CD4-positive, alpha-beta T cell treated with Interleukin-4 for 1 hour (primary cell): ENCODE data around the gene FAM209A.
"Not testable (repeated sequence)": the region's sequence is repeated elsewhere in the genome, so short reads cannot be mapped to it uniquely, and the experiment has no call there.

Experiments used
- DNase-seq, 2 donors: peaks; one replicate each; pipeline ENCODE4 v3.0.0-alpha.2; 2020 to 2022

FAM209A gene

DNA sequence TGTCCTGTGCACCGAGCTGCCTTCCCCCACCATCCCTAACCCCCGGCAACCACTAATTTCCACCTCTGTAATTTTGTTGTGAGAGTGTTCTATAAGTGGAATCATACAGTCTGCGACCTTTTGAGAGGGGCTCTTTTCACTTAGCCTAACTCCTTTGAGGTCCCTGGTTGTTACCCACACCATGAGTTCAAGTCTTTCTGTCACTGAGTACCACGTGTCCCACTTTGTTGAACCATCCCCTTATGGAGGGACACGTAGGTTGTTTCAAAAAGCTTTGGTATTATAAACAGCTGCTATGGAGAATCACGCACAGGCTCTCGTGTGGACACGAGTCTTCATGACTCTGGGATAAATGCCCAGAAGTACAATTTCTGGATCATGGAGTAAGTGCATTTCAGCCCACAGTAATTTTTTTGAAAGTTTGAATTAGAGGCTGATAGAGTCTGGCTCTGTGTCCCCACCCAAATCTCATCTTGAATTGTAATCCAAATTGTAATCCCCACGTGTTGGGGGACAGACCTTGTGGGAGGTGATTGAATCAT, 18.0 kb downstream of the FAM209A start:
- no peak for DNase-seq

DNA sequence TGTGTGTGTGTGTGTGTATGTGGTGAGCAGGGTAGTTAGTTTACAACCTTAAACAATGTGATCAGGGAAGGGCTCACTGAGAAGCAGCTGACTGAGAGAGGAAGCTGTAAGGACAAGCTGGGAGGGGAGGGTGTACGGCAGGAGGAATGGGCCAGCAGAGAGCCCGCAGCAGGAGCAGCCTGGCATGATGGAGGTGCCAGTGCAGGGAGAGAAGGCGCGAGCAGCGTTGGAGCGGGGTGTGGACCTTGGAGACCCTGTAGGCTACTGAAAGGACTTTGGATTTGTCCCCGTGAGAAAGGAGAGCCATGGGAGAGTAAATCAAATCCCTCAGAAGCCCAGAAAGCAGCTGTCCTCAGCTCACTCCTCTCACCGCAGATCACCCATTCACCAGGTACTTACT, 27.0 kb downstream of the FAM209A start:
- DNase-seq = no peak

DNA sequence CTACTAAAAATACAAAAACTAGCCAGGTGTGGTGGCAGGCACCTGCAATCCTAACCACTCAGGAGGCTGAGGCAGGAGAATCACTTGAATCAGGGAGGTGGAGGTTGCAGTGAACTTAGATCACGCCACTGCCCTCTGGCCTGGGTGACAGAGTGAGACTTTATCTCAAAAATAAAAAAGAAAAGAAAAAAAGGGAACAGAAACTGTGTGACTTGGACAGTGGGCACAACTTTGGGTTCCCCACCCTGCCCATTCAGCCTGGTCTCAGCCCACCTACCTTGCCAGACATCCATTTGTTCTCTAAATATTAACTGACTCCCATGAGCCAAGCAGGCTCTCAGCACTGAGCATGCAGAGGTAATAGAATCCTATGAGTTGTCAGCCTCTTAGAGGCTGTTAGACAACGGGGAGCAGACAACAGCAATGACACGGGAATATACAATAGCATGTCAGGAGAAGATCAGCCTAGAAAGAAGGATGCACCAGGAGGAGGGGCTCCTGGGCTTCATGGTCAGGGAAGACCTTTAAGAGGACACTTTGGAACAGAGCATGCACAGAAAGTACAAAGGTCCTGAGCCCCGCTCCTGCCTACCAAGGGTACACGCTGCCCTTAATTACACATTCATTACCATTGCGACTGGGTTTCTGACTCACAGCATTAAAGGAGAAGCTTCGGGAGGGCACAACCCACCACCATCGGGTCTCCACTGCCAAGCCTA, 28.5 kb downstream of the FAM209A start:
- no peak for DNase-seq

DNA sequence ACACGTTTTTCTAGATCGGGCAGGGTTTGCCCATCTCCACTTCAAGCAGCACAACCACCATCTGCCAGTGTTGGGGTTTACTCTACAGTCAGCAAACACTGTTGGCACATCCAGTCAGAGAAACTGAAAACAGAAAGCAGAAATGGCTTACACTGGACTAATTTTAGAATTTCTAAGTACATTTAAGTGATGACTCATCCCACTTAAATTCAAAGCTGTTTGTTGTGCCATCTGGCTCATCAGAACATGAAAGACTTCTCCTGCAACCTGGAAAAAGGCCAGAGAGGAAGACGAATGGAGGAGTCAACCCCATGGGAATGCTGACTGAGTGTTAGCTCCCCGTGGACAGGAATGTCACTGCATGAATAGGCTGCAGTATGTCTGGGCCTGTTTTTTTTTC, 30.3 kb downstream of the FAM209A start:
- DNase-seq = no peak

DNA sequence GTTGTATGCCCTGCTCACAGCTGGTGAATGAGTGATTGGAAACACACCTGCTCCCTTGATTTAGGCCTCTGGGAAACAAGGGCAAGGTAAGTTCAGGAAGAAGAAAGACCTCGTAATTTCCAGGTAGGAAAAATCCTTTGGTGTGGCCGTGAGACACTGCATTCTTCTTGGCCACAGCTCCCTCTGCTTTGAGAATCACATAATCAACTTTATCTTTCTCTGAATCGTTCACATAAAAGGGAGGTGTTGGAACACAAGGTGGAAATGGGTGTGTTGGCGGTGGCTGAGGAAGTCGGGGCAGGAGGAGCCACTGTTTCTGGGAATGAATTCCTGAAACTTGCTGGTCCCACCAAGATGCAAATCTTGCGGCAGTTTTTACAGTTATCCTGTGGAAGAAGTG, 34.4 kb downstream of the FAM209A start:
- no peak for DNase-seq

DNA sequence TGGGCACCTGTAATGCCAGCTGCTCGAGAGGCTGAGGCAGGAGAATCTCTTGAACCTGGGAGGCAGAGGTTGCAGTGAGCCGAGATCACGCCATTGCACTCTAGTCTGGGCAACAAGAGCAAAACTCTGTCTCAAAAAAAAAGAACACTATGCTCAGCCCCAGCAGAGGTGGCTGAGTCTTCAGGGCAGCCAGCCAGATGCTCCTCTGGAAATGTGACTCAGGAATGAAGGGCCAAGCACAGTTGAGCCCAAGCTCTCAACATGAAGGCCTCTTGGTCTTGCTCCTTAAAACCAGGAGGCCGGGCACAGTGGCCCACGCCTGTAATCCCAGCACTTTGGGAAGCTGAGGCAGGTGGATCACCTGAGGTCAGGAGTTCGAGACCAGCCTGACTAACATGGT, 40.0 kb downstream of the FAM209A start:
- not testable (repeated sequence) for DNase-seq

DNA sequence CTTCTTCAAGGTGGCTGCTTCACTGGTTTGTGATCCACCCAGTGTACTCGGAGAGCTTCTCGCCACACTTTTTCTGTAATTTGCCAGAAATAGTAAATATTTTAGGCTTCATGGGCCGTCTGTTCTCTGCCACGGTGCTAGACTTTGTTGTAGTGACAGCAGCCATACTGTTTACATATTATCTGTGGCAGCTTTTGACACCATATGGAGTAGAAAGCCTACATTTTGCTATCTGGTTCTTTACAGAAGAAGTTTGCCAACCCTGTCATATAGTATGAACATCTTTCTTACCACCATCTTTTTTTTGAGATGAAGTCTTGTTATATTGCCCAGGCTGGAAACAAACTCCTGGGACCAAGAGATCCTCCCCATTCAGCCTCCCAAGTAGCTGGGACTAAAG, 41.0 kb downstream of the FAM209A start:
- DNase-seq = no peak

DNA sequence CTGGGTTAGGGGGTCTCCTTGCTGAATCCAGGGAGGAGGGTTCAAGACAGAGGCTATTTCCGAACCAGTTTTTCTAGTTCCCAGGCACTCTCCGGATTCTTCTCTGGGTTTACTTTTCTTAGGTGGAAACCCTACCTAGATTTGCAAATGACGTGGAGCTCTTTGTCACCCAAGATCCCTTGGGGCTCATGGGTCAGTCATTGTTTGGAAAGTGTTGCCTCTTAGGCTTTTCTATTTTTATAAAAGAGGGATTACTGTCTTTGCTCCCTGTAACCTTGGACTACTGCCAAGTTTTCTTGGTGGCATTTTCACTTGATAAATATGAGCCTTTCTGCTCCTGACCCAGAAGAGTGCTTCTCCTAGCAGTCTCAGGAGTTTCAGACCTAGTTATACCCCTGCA, 42.1 kb downstream of the FAM209A start:
- no peak for DNase-seq

DNA sequence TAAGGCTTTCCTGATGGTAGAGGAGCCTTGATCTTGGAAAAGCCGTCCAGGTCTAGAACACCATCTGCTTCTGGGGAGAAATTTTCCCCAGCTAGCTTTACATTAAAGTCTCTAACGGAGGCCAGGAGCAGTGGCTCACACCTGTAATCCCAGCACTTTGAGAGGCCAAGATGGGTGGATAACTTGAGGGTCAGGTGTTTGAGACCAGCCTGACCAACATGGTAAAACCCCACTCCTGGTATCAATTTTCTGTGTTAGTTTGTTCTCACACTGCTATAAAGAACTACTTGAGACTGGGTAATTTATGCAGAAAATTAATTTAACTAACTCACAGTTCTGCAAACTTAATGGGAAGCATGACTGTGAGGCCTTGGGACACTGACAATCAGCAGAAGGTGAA, 46.3 kb downstream of the FAM209A start:
- no peak for DNase-seq

DNA sequence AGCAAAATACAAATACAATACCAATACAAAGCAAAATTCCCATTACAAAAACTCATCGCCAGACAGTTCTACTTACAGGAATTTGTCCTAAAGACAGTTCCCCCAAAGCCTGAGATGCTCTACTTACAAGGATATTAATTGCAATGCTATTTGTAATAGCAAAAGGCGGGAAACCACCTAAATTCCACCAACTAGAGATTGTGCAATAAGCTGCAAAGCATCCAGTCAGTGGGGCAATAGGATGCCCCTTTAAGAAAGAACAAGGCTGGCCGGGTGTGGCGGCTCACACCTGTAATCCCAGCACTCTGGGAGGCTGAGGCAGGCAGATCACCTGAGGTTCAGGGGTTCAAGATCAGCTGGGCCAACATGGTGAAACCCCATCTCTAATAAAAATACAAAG, 47.6 kb downstream of the FAM209A start:
- no peak for DNase-seq

DNA sequence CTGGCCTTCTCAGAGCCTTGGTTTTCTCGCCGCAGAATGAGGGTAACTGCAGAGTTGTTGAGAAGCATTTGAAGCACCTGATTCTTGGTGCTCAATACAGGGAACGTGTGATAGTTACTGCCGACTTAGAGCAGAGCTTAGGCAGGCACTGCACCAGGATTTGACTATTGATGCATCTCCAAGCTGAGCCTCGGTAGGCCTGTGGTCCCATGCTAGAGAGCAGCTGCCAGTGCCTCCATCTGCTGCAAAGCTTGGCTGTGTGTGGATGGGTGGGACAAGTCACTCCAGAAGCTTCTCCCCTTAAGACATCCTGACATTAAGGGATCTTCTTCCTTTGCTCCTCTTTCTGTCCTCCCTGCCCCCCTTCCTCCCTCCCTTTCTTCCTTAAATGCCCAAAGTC, 49.4 kb downstream of the FAM209A start:
- DNase-seq = no peak

DNA sequence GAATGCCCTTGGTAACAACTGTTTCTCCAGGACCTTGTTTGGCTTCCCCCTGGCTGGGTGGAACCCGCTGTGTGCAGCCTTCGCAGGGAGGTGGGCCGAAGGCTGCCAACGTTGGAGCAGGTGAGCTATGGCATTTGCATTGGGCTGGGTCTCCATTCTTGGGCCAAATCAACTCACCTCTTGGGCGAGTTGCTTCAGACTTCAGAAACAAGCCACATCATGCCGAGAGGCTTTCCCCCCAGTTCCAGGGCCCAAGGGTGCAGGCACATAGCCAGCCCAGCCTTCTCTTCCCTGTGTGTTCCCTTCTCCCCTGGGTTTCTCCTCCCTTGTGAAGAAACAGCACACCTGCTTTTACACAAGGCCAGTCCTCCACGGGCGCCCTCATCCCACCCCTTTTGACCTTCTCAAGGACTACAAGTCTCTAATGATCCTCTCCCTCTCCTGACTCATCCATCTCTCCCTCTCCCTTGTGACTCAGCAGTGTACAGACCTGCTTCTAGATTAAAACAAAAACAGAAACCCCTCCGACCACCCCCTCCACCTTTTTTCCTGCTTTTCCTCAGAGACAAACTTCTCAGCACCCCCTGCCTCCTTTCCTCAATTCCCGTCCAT, 50.1 kb downstream of the FAM209A start:
- DNase-seq = no peak

DNA sequence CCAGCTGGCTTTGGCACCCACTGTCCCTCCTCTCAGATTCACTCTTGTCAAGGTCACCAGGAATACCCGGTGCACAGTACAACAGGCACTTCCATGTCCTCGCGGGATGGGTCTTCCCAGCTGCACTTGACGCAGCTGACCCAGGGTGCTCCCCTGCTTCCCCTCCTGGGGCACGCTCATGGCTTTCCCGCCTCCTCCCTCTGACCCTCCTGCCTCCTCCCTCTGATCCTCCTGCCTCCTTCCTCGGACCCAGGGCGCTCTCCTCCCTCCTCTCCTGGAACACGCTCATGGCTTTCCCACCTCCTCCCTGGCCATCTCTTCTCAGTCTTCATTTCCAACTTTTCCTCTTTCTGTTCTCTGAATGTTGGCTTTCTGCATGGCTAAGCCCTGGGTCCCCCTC, 50.6 kb downstream of the FAM209A start:
- DNase-seq = no peak
